Measurements from ENCODE around the gene ZNF565.
A peak's percentile ranks its signal among the peaks of the same experiment; 100 is the strongest.
"Not testable (repeated sequence)": the region's sequence is repeated elsewhere in the genome, so short reads cannot be mapped to it uniquely, and the experiment has no call there.

Gene ZNF565

GRCh38 chr19:36214386-36215275 is at the start of gene ZNF565, which contains the start of gene ZNF146:
Gene ZNF565, minus strand, starts transcription at chr19:36214665. Its CDS starts 12,680 bp downstream, at chr19:36201985.
Gene ZNF146, plus strand, starts transcription at chr19:36215106. Its CDS starts 21,335 bp downstream, at chr19:36236441.
- peak; percentile 95 to 99 for DNase-seq (ENCODE audit: low read depth in 2 of 2)

DNA sequence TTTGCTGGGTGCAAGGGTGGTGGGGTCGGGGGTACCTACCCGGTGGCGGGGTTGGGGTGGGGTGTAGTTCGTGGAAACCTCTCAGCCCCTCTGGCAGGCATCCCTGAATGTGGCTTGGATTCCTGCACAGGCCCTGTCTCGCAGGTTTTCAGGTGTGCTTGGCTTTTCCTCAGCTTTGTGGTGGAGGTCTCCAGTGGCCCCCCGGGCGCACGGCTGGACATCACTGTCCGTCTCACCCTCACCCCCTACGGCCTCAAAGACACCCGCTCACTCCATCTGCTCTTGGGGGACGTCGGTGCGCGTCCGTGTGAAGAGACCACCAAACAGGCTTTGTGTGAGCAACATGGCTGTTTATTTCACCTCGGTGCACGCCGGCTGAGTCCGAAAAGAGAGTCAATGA is 44.7 kb upstream of the ZNF565 start:
- no peak for DNase-seq (ENCODE audit: low read depth in 2 of 2)

GRCh38 chr19:36258028-36258875 is 43.8 kb upstream of the ZNF565 start:
- no peak for DNase-seq (ENCODE audit: low read depth in 2 of 2)

GRCh38 chr19:36257520-36257876 is 43.0 kb upstream of the ZNF565 start:
- no peak for DNase-seq (ENCODE audit: low read depth in 2 of 2)

GRCh38 chr19:36256853-36257519 is 42.5 kb upstream of the ZNF565 start:
- DNase-seq (ENCODE audit: low read depth in 2 of 2) = no peak

- no peak for DNase-seq (ENCODE audit: low read depth in 2 of 2)
Observed at GRCh38 chr19:36256064-36256463, 41.6 kb upstream of the ZNF565 start.

- DNase-seq (ENCODE audit: low read depth in 2 of 2) = no peak
Observed at GRCh38 chr19:36255316-36255715, 40.9 kb upstream of the ZNF565 start.

GRCh38 chr19:36254848-36255247 is 40.4 kb upstream of the ZNF565 start:
- DNase-seq (ENCODE audit: low read depth in 2 of 2) = no peak

- no peak for DNase-seq (ENCODE audit: low read depth in 2 of 2)
Observed at GRCh38 chr19:36252047-36252446, 37.6 kb upstream of the ZNF565 start.

DNA sequence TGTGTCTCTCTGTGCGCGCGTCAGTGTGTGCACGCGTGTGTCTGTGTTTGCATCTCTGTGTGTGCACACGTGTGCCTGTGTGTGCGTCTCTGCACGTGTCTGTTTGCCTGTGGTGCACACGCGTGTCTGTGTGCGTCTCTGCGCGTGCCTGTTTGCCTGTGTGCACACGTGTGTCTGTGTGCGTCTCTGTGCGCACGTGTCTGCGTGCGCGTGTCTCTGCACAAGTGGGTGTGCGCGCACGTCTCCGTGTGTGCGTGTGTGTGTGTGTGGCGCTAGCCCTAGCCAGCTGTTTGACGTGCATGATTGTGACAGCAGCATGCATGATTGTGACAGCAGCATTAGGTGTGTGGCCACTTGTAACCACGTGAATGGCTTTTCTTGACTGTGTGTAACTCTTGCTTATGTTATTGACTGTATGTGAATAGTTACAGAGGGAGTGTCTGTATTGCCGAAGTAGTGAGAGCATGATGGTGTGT is 31.6 kb upstream of the ZNF565 start:
- DNase-seq (ENCODE audit: low read depth in 2 of 2) = no peak

GRCh38 chr19:36245210-36246005 is 30.9 kb upstream of the ZNF565 start:
- no peak for DNase-seq (ENCODE audit: low read depth in 2 of 2)

DNA sequence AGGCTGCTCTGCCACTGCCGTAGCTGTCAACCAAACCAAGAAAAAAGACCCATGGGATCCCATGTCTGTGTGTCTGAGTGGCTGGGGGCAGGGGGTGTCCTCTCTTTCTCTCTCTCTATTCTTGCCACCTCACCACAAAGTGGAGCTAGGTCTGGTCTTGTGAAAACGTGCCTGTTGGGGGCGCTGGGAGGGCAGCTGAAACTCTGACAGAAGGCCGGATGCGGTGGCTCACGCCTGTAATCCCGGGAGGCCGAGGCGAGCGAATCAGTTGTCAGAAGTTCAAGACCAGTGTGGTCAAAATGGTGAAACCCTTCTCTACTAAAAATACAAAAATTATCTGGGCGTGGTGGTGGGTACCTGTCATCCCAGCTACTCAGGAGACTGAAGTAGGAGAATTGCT is 29.6 kb upstream of the ZNF565 start:
- no peak for DNase-seq (ENCODE audit: low read depth in 2 of 2)

- DNase-seq (ENCODE audit: low read depth in 2 of 2) = no peak
Observed at GRCh38 chr19:36236946-36237310, 22.5 kb upstream of the ZNF565 start.

GRCh38 chr19:36236304-36236945 is 22.0 kb upstream of the ZNF565 start:
- DNase-seq (ENCODE audit: low read depth in 2 of 2) = no peak

- not testable (repeated sequence) for DNase-seq (ENCODE audit: low read depth in 2 of 2)
Observed at GRCh38 chr19:36233626-36234025, 19.2 kb upstream of the ZNF565 start.

- no peak for DNase-seq (ENCODE audit: low read depth in 2 of 2)
Observed at GRCh38 chr19:36225219-36225892, 10.9 kb upstream of the ZNF565 start.

DNA sequence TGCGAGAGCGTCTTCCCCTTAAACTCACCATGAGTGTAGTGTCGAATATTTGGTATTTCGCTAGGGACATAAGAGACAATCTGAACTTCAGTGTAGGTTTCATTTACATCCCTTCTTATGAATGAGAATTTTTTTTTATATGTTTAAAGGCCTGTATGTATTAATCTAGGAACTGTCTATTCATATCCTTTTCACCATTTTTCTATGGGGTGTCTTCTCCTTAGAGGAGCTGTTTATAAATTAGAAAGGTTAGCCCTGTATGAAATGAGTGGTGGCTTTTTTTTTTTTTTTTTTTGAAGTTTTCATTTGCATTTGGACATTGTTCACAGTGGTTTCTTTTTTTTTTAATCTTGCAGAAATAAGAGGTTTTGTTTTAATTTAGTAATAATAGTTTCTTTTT is 8.0 kb upstream of the ZNF565 start:
- DNase-seq (ENCODE audit: low read depth in 2 of 2) = no peak

DNA sequence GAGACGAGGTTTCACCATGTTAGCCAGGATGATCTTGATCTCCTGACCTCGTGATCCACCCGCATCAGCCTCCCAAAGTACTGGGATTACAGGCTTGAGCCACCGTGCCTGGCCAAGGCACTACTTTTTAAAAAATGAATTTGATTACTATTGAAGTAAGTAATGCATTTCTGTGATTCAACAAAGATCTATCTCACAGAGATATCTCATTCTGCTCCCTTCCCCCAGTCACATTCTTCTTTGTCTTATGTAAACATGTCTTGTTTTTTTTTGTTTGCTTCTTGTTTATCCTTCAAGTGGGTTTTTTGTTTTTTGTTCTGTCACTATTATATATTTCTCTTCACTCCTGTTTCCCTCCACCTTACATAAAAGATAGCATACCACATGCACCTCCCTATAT is 7.0 kb upstream of the ZNF565 start:
- no peak for DNase-seq (ENCODE audit: low read depth in 2 of 2)

- peak; percentile 11 to 35 for DNase-seq (ENCODE audit: low read depth in 2 of 2)
Observed at GRCh38 chr19:36215276-36216123, 1.0 kb upstream of the ZNF565 start.
